Stimulated activated CD4-positive, alpha-beta T cell treated with anti-CD3 and anti-CD28 coated beads, Interleukin-15, amount 100 ng/mL, for 24 hours (primary cell): ENCODE results near the gene USP20.
"Not testable (repeated sequence)": the region's sequence is repeated elsewhere in the genome, so short reads cannot be mapped to it uniquely, and the experiment has no call there.

Experiments used
- DNase-seq: peaks from one replicate; pipeline ENCODE4 v3.0.0-alpha.2; 2020

USP20 gene

DNA sequence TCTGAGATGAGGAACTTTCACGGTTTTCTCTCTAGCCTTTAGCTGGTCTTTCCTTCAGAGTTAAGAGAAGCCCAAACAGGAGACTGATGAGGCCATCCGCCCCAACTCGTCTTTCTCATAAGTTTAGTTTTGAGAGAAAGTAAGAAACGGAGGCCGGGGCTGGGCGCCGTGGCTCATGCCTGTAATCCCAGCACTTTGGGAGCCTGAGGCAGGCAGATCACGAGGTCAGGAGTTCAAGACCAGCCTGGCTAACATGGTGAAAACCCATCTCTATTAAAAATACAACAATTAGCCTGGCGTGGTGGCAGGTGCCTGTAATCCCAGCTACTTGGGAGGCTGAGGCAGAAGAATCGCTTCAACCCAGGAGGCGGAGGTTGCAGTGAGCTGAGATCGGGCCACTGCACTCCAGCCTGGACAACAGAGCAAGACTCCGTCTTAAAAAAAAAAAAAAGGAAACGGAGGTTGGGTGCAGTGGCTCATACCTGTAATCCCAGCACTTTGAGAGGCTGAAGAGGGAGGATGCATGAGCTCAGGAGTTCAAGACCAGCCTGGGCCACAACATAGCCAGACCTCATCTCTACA, 55.6 kb downstream of the USP20 start:
- DNase-seq: not testable (repeated sequence)

- DNase-seq: no peak
Measured at GRCh38 chr9:129891569-129891968, 56.3 kb downstream of the USP20 start.

DNA sequence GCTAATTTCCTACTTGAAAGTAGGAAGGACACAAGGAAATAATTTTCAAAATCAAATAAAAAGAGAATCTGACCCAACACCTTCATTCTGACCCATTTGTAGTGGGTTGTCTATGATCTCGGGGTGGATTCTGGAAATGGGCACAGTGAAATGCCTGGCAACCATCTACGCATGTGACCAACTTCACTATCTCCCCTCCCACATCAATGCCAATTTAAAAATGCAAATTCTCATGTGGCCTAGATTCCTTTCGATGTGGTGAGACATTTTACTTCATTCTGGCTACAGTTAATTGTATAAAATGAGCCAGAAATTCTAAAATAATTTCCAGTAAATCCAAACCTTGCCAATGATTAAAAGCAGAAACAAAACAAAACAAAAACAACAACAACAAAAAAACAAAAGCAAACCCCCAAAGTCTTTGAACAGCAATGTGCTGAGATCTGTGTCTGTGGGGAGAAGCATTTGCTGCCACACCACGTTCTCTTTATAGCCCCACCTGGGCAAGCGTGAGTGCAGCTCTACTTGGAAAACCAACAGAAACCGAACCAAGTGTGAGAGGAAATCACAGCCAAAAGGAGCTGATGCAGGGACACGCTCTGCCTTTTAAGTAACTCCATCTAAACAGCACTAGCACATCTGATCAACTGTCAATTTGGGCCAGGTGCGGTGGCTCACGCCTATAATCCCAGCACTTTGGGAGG, 59.0 kb downstream of the USP20 start:
- peak; percentile 37 for DNase-seq

- peak; percentile 48 for DNase-seq
Measured at GRCh38 chr9:129895376-129896268, 60.4 kb downstream of the USP20 start.

DNA sequence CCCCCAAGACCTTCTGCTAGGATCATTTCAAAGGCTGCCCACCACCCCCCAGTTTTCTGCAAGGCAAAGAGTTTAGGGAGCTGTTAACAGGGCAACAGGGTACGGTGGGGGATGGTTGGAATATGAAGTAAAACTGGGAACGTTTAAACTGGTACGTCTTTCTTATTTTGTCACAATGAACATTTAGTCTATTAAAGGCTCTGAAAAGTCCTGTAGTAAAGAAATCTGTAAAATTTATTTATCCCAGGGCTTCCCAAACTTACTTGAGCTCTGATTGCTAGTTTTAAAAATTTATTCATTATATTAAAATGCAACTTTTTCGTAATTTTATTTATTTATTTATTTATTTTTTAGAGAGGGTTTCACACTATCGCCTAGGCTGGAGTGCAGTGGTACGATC, 62.0 kb downstream of the USP20 start:
- DNase-seq: no peak

GRCh38 chr9:129898185-129898584, 62.9 kb downstream of the USP20 start:
- DNase-seq: no peak

DNA sequence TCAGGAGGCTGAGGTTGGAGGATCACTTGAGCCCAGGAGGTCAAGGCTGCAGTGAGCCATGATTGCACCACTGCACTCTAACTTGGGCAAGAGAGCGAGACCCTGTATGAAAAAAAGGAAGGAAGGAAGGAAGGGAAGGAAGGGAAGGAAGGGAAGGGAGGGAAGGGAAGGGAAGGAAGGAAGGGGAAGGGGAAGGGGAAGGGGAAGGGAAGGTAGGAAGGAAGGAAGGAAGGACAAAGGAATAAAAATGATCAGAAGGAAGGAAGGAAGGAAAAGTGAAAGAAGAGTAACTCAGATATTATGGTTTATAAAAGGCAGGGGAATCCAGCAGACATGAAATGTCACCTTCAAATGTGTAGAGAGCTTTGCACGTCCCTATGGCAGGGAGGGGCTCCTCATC, 64.4 kb downstream of the USP20 start:
- DNase-seq: no peak

GRCh38 chr9:129900263-129901027, 65.2 kb downstream of the USP20 start:
- DNase-seq: no peak

DNA sequence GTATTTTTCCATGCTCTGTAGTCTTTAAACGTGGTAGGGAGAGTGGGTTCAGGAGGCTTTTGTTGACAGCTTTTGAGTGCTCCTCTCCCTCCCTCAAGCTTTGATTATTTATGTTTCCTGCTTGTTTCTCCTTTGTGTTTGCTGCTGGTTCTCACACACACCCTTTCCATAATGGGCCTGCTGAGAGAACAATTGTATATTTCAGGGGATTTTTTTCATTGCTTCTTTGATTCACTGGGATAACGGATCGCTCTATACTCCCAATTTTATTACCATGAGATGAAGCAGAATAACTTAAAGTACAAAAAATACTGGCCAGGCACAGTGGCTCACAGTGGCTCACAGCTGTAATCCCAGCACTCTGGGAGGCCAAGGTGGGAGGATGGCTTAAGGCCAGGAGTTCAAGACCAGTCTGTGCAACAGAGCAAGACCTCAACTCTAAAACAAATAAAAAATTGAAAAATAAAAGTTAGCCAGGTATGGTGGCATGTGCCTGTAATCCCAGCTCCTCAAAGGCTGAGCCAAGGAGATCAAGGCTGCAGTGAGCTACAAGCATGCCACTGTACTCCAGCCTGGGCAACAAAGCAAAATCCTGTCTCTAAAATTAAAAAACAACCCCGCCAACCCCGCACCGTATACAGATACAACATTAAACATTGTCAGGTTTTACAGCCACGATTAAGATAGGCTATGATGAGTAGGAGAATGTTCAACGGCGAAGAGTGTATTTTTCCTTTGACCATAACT, 66.9 kb downstream of the USP20 start:
- no peak for DNase-seq

GRCh38 chr9:129902740-129903134, 67.5 kb downstream of the USP20 start:
- no peak for DNase-seq

DNA sequence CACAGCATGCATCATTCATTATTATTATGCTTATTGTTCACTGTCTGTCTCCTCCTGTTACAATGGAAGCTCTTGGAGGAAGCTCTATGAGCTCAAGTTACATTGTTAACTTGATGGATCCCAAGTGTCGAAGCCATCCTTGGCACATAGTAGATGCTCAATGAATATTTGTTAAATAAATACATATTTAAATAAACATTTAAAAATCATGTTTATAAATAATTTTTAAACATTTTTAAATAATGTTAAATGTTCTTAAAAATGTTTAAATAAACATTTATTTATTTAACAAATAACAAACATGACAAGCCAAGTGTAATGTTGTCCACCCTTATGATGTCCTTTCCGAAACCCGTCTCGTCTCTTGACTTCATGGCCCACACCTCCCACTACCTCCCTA, 69.5 kb downstream of the USP20 start:
- DNase-seq: no peak

DNA sequence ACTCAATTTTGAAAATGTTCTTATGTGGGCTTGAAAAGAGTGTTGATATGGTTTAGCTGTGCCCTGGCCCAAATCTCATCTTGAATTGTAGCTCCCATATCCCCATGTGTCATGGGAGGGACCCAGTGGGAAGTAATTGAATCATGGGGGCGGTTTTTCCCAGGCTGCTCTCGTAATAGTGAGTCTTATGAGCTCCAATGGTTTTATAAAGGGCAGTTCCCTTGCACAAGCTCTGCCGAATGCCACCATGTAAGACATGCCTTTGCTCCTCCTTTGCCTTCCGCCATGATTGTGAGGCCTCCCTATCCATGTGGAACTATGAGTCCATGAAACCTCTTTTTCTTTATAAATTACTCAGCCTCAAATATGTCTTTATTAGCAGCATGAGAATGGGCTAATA, 71.0 kb downstream of the USP20 start:
- no peak for DNase-seq

DNA sequence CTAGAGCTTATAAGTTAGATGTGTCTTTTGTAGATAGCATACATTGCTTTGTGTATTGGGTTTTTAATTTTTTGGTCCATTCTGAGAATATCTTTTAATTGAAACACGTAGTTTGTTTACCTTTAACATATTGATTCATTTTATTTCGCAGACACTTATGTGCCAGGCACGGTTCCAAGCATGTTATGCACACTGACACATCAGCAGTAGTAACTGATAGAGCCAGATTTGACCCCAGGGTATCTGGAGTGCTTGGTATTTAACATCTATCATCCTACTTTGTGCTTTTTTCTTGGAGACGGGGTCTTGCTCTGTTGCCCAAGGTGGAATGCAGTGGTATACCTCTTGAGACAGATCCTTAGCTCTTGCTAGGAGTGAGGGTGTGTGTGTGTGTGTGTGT, 71.9 kb downstream of the USP20 start:
- no peak for DNase-seq

DNA sequence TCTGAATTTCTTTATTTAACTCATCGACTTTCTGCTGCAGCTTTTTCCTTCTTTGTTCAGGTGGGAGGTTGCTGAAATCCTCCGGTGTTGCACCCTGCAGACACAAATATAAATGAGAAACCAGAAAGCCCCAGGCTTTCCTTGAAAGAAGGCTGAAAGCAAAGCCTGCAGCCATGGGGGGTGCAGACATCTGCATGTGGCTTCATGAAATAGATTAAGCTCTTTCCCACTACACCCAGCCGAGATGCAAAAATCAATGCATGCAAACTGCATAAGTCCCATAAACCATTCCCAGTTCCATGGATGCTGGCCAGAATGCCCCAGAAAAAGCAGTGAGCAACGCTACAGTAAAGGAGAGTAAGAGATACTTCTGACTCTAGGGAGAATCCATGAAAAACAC, 73.6 kb downstream of the USP20 start:
- no peak for DNase-seq

DNA sequence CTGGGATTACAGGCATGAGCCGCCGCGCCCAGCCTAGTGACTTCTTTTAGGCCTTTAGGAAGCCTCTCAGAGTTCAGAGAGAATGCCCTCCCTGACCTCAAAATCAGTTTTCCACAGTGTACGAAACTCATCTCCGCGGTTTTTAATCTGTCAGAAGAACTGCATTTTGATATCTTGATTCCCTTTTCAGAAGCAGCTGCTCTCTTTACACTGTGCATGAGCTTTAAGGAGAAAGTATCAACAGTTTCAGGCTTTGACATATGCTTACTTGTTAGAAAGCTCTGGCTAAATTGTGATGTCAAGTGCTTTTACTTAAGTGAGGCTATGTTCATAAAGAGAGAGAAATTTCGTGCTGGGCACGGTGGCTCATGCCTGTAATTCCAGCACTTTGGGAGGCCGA, 74.6 kb downstream of the USP20 start:
- no peak for DNase-seq

- peak; percentile 23 for DNase-seq
Measured at GRCh38 chr9:129910628-129911567, 75.6 kb downstream of the USP20 start.

- DNase-seq: no peak
Measured at GRCh38 chr9:129914051-129914450, 78.8 kb downstream of the USP20 start.

GRCh38 chr9:129916707-129917106, 81.4 kb downstream of the USP20 start:
- DNase-seq: no peak

- no peak for DNase-seq
Measured at GRCh38 chr9:129918296-129918950, 83.2 kb downstream of the USP20 start.

GRCh38 chr9:129919277-129919676, 84.0 kb downstream of the USP20 start:
- DNase-seq: no peak

DNA sequence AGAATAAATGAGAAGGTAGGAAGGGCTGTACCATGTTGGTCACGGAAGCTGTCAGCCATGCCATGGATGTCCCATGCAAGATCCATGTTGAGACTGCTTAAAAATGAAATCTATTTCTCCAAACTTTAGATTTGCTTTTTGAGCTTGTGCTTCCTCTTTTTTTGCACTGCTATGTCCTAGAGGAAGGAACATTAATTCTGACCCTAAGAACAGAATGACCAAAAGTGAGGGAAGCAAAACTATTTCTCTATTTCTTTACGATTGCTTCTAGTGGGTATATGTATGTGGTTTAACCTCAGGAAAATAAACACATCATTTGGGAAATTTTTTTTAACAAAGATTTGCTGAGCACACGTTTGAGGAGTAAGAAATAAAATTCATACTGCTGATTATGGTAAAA, 84.6 kb downstream of the USP20 start:
- no peak for DNase-seq
